Nephron (organoid): ENCODE results near the gene IL19.

Source experiments
- H3K27ac Mint-ChIP-seq, 3 experiments: 2 replicates each; pipeline ENCODE4 v1.8.0; 2020; ENCODE audit warnings: mixed read lengths in 3 of 3, mild to moderate bottlenecking in 2 of 3, moderate library complexity in 1 of 3
- H3K27me3 Mint-ChIP-seq: 2 replicates; pipeline ENCODE4 v1.8.0; 2021; ENCODE audit warnings: low read depth, mild to moderate bottlenecking, moderate library complexity, mixed read lengths
- H3K36me3 Mint-ChIP-seq: 2 replicates; pipeline ENCODE4 v1.8.0; 2020; ENCODE audit warnings: low read depth, mixed read lengths
- H3K4me1 Mint-ChIP-seq: 2 replicates; pipeline ENCODE4 v1.8.0; 2020; ENCODE audit warnings: mixed read lengths
- H3K4me3 Mint-ChIP-seq, 3 experiments: 2 replicates each; pipeline ENCODE4 v1.8.0; 2020; ENCODE audit warnings: mild to moderate bottlenecking in 3 of 3, mixed read lengths in 3 of 3, moderate library complexity in 2 of 3
- H3K9me3 Mint-ChIP-seq: 2 replicates; pipeline ENCODE4 v1.8.0; 2020; ENCODE audit warnings: mixed read lengths
- CTCF ChIP-seq, 3 experiments: fragments of 200-600 bp; sonication (generic); IDR thresholded peaks; one replicate each; pipeline ENCODE4 v1.5.0; 2021; ENCODE audit warnings: antibody characterized with exemption in 3 of 3; ENCODE audit not compliant: unreplicated experiment in 3 of 3

IL19 gene

GRCh38 chr1:206783506-206783905 lies 12.9 kb downstream of the IL19 start:
- Mint-ChIP-seq H3K27ac (no peak overlapping the region), H3K4me1 (no peaks in the 10 kb centered on the region), H3K27me3 (no peaks in the 10 kb centered on the region), H3K9me3 (no peaks in the 10 kb centered on the region), H3K4me3 (no peak overlapping the region), H3K36me3 (no peaks in the 10 kb centered on the region)
- TF ChIP-seq CTCF (IDR thresholded peaks at IDR 0.05; ENCODE audit: unreplicated experiment in 3 of 3) = no peak

GRCh38 chr1:206784471-206784903 lies 13.9 kb downstream of the IL19 start:
- Mint-ChIP-seq H3K4me1 (no peaks in the 10 kb centered on the region), H3K4me3 (no peak overlapping the region), H3K27me3 (peaks cover 4% of the 10 kb centered on the region), H3K36me3 (no peaks in the 10 kb centered on the region), H3K9me3 (no peaks in the 10 kb centered on the region), H3K27ac (no peak overlapping the region)
- TF ChIP-seq CTCF (IDR thresholded peaks at IDR 0.05; ENCODE audit: unreplicated experiment in 3 of 3) = no peak

GRCh38 chr1:206785182-206785765 lies 14.7 kb downstream of the IL19 start:
- Mint-ChIP-seq H3K36me3 (no peaks in the 10 kb centered on the region), H3K27ac (no peak overlapping the region), H3K4me1 (no peaks in the 10 kb centered on the region), H3K4me3 (no peak overlapping the region), H3K27me3 (peaks cover 4% of the 10 kb centered on the region), H3K9me3 (no peaks in the 10 kb centered on the region)
- no peak for TF ChIP-seq CTCF (IDR thresholded peaks at IDR 0.05; ENCODE audit: unreplicated experiment in 3 of 3)

DNA sequence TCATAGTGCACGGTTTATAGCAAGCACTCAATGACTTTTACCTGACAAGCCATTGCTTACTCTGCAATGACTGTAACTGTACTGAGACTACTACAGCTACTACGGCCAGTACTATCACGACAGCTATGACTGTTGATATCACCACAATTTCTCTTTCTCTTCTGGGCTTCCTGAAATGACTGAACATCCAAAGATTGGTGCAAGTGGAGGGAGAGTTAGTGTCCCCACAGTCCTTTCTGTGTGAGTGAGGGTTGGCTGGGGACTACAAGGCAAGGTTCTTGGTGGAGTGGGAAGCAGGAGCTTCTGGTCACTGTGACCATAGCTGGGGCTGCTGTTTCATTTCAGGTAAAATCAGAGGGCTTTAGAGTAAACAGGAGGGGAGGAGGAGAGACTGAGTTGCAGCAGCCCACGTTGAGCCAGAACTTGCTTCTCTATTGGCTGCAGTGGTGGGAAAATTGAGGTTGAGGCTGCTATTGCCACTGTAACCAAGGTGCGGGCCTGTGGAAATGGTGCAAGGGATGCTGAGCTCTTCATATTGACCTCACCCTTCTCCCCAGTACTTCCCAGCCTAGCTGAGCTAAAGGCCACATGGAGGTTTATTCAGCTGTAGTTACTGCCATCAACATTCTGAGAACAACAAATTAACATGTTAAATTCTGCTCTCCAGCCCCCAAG lies 15.8 kb downstream of the IL19 start:
- no peak overlapping the region for H3K27ac Mint-ChIP-seq
- no peaks in the 10 kb centered on the region for H3K36me3 Mint-ChIP-seq
- TF ChIP-seq CTCF (IDR thresholded peaks at IDR 0.05; ENCODE audit: unreplicated experiment in 3 of 3) = no peak
- H3K27me3 Mint-ChIP-seq = peaks cover 4% of the 10 kb centered on the region
- H3K4me1 Mint-ChIP-seq = no peaks in the 10 kb centered on the region
- H3K4me3 Mint-ChIP-seq = no peak overlapping the region
- no peaks in the 10 kb centered on the region for H3K9me3 Mint-ChIP-seq

GRCh38 chr1:206787891-206788290 lies 17.3 kb downstream of the IL19 start:
- peaks cover 4% of the 10 kb centered on the region for H3K27me3 Mint-ChIP-seq
- H3K4me1 Mint-ChIP-seq = no peaks in the 10 kb centered on the region
- no peak overlapping the region for H3K4me3 Mint-ChIP-seq
- TF ChIP-seq CTCF (IDR thresholded peaks at IDR 0.05; ENCODE audit: unreplicated experiment in 3 of 3) = no peak
- H3K27ac Mint-ChIP-seq = no peak overlapping the region
- H3K9me3 Mint-ChIP-seq = no peaks in the 10 kb centered on the region
- H3K36me3 Mint-ChIP-seq = no peaks in the 10 kb centered on the region
